Gastroesophageal sphincter (tissue), 4 donors: ENCODE results near the gene ZNF775. TPM values are rescaled to one million over a fixed set of nuclear protein-coding genes. Genes with fewer than 3 reads are reported as not detected.
A peak's percentile ranks its signal among the peaks of the same experiment; 100 is the strongest.

ENCODE experiments used
- ATAC-seq: fragments of 150-250 bp; one replicate; pipeline ENCODE4 v1.9.1; 2016; ENCODE audit warnings: mild to moderate bottlenecking, moderate library complexity
- H3K27ac ChIP-seq, 4 donors: fragments of 200-600 bp; sonication (generic) in 3 of 4; 1 replicate in 3 of 4; 2 replicates in 1 of 4; pipeline ENCODE4 v1.5.1; 2016 to 2019
- H3K27me3 ChIP-seq: fragments of 200-600 bp; sonication (generic); one replicate; pipeline ENCODE4 v1.5.1; 2019
- H3K36me3 ChIP-seq, 2 donors: fragments of 200-600 bp; sonication (generic); one replicate each; pipeline ENCODE4 v1.5.1; 2019; ENCODE audit warnings: control low read depth in 1 of 2
- H3K4me1 ChIP-seq, 3 donors: fragments of 200-600 bp; sonication (generic); 1 replicate in 2 of 3; 2 replicates in 1 of 3; pipeline ENCODE4 v1.5.1; 2016 to 2019; ENCODE audit warnings: control low read depth in 2 of 3
- H3K4me3 ChIP-seq, 2 donors: fragments of 200-600 bp; sonication (generic); one replicate each; pipeline ENCODE4 v1.5.1; 2019; ENCODE audit warnings: mild to moderate bottlenecking in 1 of 2, moderate library complexity in 1 of 2
- H3K9me3 ChIP-seq, 3 donors: fragments of 200-600 bp; sonication (generic); one replicate each; pipeline ENCODE4 v1.5.1; 2017 to 2019; ENCODE audit warnings: control low read depth in 2 of 3
- CTCF ChIP-seq, 4 experiments: fragments of 200-600 bp in 2 of 4; fragments of 450-650 bp in 2 of 4; sonication (generic) in 1 of 4; IDR thresholded peaks; one replicate each; pipeline ENCODE4 v1.5.1; 2017 to 2019; ENCODE audit warnings: antibody characterized with exemption in 4 of 4, mild to moderate bottlenecking in 2 of 4, moderate library complexity in 2 of 4
- EP300 ChIP-seq: sonication (generic); formaldehyde crosslinking; IDR thresholded peaks from one replicate; pipeline ENCODE4 v1.6.1; 2017; ENCODE audit warnings: antibody characterized with exemption, mild to moderate bottlenecking
- POLR2A ChIP-seq, 2 donors: fragments of 450-650 bp; IDR thresholded peaks; one replicate each; pipeline ENCODE4 v1.6.1; 2017; ENCODE audit warnings: antibody characterized with exemption in 2 of 2, mild to moderate bottlenecking in 2 of 2, moderate library complexity in 1 of 2
- POLR2AphosphoS5 ChIP-seq: sonication (generic); formaldehyde crosslinking; IDR thresholded peaks from one replicate; pipeline ENCODE4 v1.6.1; 2017; ENCODE audit warnings: antibody characterized with exemption
- WGBS, 2 donors: methylation state at CpG; one replicate each; pipeline ENCODE4 v1.1.5; 2018; ENCODE audit warnings: low coverage in 1 of 2; 5-methylcytosine and 5-hydroxymethylcytosine counted together
- total RNA-seq, 4 donors: library from RNA; depleted of rRNA; stranded (reverse); fragments of >200 nt; gene quantifications; one replicate each; pipeline ENCODE4 v1.1.0, GENCODE V29; 2016

Gene ZNF775
- total RNA-seq, 4 donors from 2014 or later, result 5.3 to 12.5 (median 10.5) TPM

DNA sequence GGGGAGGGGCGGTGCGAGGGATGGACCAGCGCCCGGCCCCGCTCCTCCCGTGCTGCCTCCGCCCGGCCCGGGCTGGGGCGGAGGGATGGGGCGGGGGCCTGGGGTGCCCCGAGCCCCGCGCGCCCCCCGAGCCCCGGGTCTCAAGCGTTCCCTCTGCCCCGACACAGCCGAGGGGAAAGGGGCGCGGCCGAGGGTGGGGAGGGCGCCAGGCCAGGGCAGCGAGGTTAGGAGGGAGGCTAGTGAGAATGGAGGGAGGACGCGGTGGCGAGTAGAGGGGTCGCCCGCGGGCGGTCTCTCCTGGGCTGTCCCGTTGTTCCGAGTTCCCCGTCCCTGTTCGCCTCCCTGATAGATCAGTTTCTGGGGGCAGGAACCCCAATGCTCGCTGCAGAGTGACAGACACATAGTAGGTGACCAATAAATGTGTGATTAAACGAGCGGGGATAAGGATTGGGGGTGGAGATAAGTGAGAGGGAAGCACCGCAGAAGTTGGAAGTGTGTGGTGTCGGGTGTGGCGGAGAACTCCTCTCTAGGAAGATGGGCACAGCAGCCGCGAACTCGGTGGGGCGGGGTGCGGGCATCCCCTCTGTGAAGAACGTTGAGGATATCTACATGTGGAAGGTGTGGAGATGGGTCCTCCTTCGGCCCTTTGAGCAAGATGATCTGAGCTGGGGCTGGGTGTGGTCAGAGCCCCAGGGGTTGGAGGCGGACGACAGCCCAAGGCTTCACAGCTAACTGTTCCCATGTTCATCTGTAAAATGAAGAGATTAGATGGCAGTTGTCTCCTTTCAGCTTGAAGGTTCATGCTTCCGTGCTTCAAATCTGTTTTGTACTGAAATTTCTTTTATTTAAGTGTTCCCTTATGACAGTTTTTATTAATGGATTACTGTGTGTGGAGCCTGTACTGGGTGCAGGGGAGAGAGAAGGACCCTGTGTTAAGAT is 580 bp downstream of the ZNF775 start:
- 0 to 1% methylated on average over 13 to 14 of the region's 52 CpGs for WGBS, 2 donors
- no peaks in the 10 kb centered on the region for H3K27me3 ChIP-seq
- H3K27ac ChIP-seq, result peak overlapping the region; percentile 75 to 96 (median 94)
- H3K4me1 ChIP-seq, result peaks cover 0 to 65% (median 9%) of the 10 kb centered on the region in 3 donors
- peak; percentile 53 for ATAC-seq
- H3K9me3 ChIP-seq, result no peaks in the 10 kb centered on the region
- TF ChIP-seq POLR2A (IDR thresholded peaks at IDR 0.05), result no peak
- no peak for TF ChIP-seq CTCF (IDR thresholded peaks at IDR 0.05)
- TF ChIP-seq POLR2AphosphoS5, result no peak
- no peak for TF ChIP-seq EP300
- peak overlapping the region; percentile 70 to 91 for H3K4me3 ChIP-seq
- peaks cover 0 to 6% of the 10 kb centered on the region in 2 donors for H3K36me3 ChIP-seq

DNA sequence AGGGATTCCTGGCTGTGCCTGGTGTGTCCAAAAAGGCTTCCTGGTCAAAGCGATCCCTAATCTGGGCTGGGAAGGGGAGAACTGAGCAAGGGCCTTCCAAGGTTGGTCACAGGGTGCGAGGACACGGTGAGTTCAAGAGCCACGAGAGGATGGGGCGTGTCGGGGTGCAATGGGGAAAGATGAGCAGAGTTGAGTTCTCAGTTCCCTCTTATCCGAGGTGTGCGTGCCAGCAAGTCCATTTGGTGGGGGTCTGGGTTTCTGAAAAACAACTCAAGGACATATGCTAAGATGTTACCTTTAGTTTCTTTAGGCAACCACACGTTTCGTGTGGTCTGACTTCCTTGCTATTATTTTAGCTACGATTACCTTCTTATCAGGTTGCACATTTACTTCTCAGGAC is 1.3 kb downstream of the ZNF775 start:
- Histone ChIP-seq H3K27ac (peak overlapping the region in 3 of 4 donors; percentile 94 to 96 (median 95)), H3K4me3 (peak overlapping the region in 1 of 2 donors; percentile 91), H3K4me1 (peaks cover 0 to 72% (median 9%) of the 10 kb centered on the region in 3 donors), H3K27me3 (no peaks in the 10 kb centered on the region), H3K36me3 (no peaks in the 10 kb centered on the region), H3K9me3 (no peaks in the 10 kb centered on the region)
- no peak for ATAC-seq
- 63 to 82% methylated on average over 4 to 11 of the region's 11 CpGs for WGBS, 2 donors
- no peak for TF ChIP-seq POLR2AphosphoS5
- no peak for TF ChIP-seq POLR2A (IDR thresholded peaks at IDR 0.05)
- no peak for TF ChIP-seq EP300
- no peak for TF ChIP-seq CTCF (IDR thresholded peaks at IDR 0.05)

- Histone ChIP-seq H3K4me1 (peaks cover 0 to 77% (median 9%) of the 10 kb centered on the region in 3 donors), H3K36me3 (no peaks in the 10 kb centered on the region), H3K27me3 (no peaks in the 10 kb centered on the region), H3K9me3 (no peaks in the 10 kb centered on the region), H3K27ac (peak overlapping the region in 2 of 4 donors; percentile 11 to 96), H3K4me3 (no peak overlapping the region)
- no peak for ATAC-seq
- WGBS, 2 donors, result 97 to 100% methylated on average over 3 to 4 of the region's 9 CpGs
- no peak for TF ChIP-seq EP300
- TF ChIP-seq POLR2A (IDR thresholded peaks at IDR 0.05), result no peak
- TF ChIP-seq POLR2AphosphoS5, result no peak
- no peak for TF ChIP-seq CTCF (IDR thresholded peaks at IDR 0.05)
Measured at GRCh38 chr7:150381096-150381495, 2.0 kb downstream of the ZNF775 start.

GRCh38 chr7:150381785-150382122 is 2.6 kb downstream of the ZNF775 start:
- Histone ChIP-seq H3K4me1 (peaks cover 0 to 77% (median 9%) of the 10 kb centered on the region in 3 donors), H3K27me3 (no peaks in the 10 kb centered on the region), H3K4me3 (no peak overlapping the region), H3K9me3 (no peaks in the 10 kb centered on the region), H3K27ac (peak overlapping the region in 2 of 4 donors; percentile 19 to 20), H3K36me3 (no peaks in the 10 kb centered on the region)
- WGBS, 2 donors, result no CpG with 5 or more reads among the region's 1 CpG
- TF ChIP-seq POLR2AphosphoS5 (no peak), CTCF (IDR thresholded peaks at IDR 0.05) (no peak), EP300 (no peak), POLR2A (IDR thresholded peaks at IDR 0.05) (no peak)
- no peak for ATAC-seq
